HG03103 (cell line): ENCODE results near the gene RBM14.

Source experiments
- ATAC-seq: cut with Tn5 transposase; IDR thresholded peaks from one replicate; pipeline ENCODE4 v1.9.1; 2021; ENCODE audit warnings: low read depth; ENCODE audit not compliant: unreplicated experiment

Gene RBM14

DNA sequence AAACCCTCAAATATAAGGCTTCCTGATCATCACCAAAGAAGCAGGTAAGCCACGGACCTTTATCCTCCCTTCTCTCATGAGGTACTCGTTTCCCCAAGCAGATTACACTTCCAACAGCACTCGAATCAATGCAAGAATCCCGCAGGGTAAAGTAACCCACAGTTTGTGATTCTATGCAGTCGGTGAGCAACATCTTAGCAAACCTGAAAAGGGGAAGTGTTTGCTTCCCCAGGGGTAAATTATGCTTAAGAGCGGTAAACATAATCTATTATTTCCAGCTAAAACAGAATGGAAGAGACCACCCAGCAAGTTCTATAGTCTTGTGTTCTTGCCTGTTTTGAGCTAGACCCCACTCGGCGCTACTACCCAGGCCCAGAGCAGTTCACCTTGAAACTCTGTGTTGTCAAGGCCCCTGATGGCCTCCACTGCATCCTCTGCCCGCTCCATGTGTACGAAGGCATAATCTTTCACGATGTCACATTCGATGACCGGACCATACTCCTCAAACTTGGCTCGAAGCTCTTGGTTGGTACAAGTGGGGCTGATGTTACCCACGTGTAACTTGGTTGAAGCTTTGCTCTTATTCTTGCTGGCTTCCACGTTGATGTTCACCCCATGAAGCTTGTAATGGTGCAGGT lies 60.0 kb downstream of the RBM14 start:
- no peak for ATAC-seq
